Stomach (tissue), 4 donors: ENCODE measurements around the gene CTBS.
"Not testable (repeated sequence)": the region's sequence is repeated elsewhere in the genome, so short reads cannot be mapped to it uniquely, and the experiment has no call there.

ENCODE experiments used
- EP300 ChIP-seq: sonication (generic); formaldehyde crosslinking; IDR thresholded peaks from one replicate; pipeline ENCODE4 v1.6.1; 2017; ENCODE audit warnings: antibody characterized with exemption
- POLR2AphosphoS5 ChIP-seq, 3 donors: sonication (generic); formaldehyde crosslinking; IDR thresholded peaks; one replicate each; pipeline ENCODE4 v1.6.1; 2016; ENCODE audit warnings: antibody characterized with exemption in 3 of 3
- TF ChIP-seq, protein P1 (sequence below), 7 experiments: fragments of 450-650 bp in 4 of 7; fragments of 200-600 bp in 3 of 7; sonication (generic) in 3 of 7; IDR thresholded peaks; one replicate each; pipeline ENCODE4 v1.5.1; 2016 to 2019; ENCODE audit warnings: antibody characterized with exemption in 7 of 7, control low read depth in 2 of 7, mild to moderate bottlenecking in 1 of 7

DNA sequence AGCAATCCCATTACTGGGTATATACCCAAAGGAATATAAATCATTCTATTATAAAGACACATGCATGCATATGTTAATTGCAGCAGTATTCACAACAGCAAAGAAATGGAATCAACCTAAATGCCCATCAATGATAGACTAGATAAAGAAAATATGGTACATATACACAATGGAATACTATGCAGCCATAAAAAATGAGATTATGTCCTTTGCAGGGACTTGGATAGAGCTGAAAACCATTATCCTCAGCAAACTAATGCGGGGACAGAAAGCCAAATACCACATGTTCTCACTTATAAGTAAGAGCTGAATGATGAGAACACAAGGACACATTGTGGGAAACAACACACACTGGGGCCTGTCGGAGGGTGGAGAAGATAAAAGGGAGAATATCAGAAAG lies 20.7 kb upstream of the CTBS start:
- TF ChIP-seq, protein P1, sequence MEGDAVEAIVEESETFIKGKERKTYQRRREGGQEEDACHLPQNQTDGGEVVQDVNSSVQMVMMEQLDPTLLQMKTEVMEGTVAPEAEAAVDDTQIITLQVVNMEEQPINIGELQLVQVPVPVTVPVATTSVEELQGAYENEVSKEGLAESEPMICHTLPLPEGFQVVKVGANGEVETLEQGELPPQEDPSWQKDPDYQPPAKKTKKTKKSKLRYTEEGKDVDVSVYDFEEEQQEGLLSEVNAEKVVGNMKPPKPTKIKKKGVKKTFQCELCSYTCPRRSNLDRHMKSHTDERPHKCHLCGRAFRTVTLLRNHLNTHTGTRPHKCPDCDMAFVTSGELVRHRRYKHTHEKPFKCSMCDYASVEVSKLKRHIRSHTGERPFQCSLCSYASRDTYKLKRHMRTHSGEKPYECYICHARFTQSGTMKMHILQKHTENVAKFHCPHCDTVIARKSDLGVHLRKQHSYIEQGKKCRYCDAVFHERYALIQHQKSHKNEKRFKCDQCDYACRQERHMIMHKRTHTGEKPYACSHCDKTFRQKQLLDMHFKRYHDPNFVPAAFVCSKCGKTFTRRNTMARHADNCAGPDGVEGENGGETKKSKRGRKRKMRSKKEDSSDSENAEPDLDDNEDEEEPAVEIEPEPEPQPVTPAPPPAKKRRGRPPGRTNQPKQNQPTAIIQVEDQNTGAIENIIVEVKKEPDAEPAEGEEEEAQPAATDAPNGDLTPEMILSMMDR (IDR thresholded peaks at IDR 0.05): not testable (repeated sequence)
- not testable (repeated sequence) for TF ChIP-seq POLR2AphosphoS5 (IDR thresholded peaks at IDR 0.05); EP300
